HepG2 (cell line): ENCODE measurements around the gene SCFD1. TPM values are rescaled to one million over a fixed set of nuclear protein-coding genes. Genes with fewer than 3 reads are reported as not detected.
A peak's percentile ranks its signal among the peaks of the same experiment; 100 is the strongest.

Experiments
- ARNT ChIP-seq: fragments of 450-650 bp; IDR thresholded peaks from 2 replicates; pipeline ENCODE4 v1.6.1; 2017
- CBFB ChIP-seq: sonication (generic); formaldehyde crosslinking; IDR thresholded peaks from 2 replicates; pipeline ENCODE4 v1.4.0; 2020; ENCODE audit warnings: missing genetic modification reagents
- CEBPG ChIP-seq: IDR thresholded peaks from 2 replicates; pipeline ENCODE4 v1.6.1; 2016
- CREB1 ChIP-seq, 2 experiments: fragments of 450-650 bp in 1 of 2; IDR thresholded peaks; 2 replicates each; pipeline ENCODE4 v1.6.1; 2016 to 2017; ENCODE audit warnings: control low read depth in 1 of 2, mild to moderate bottlenecking in 1 of 2, missing compliant biosample characterization in 1 of 2, missing genetic modification characterization in 1 of 2
- ELF3 ChIP-seq: IDR thresholded peaks from 2 replicates; pipeline ENCODE4 v1.6.1; 2016; ENCODE audit warnings: missing genetic modification reagents, missing compliant biosample characterization
- ETV5 ChIP-seq: IDR thresholded peaks from 2 replicates; pipeline ENCODE4 v1.6.1; 2018; ENCODE audit warnings: missing biosample characterization, missing genetic modification reagents, inconsistent platforms, borderline replicate concordance
- GFI1 ChIP-seq: sonication (generic); formaldehyde crosslinking; IDR thresholded peaks from 2 replicates; pipeline ENCODE4 v1.5.0; 2020; ENCODE audit warnings: missing genetic modification reagents, mild to moderate bottlenecking, borderline replicate concordance
- HCFC1 ChIP-seq: fragments of 150-350 bp; IDR thresholded peaks from 2 replicates; pipeline ENCODE4 v1.6.1; 2014; ENCODE audit warnings: low read depth, low read length
- HNRNPK ChIP-seq: fragments of 200-400 bp; formaldehyde crosslinking; IDR thresholded peaks from 2 replicates; pipeline ENCODE4 v1.6.1; 2018; ENCODE audit warnings: low read length, low read depth, moderate library complexity, mild to moderate bottlenecking; ENCODE audit not compliant: poor library complexity, severe bottlenecking
- HNRNPL ChIP-seq: fragments of 200-400 bp; formaldehyde crosslinking; IDR thresholded peaks from 2 replicates; pipeline ENCODE4 v1.6.1; 2017; ENCODE audit warnings: mild to moderate bottlenecking, low read depth, low read length
- MXI1 ChIP-seq: IDR thresholded peaks from 3 replicates; pipeline ENCODE4 v1.6.1; 2012; ENCODE audit warnings: low read depth, low read length, inconsistent platforms, borderline replicate concordance
- RAD51 ChIP-seq: fragments of 450-650 bp; IDR thresholded peaks from 2 replicates; pipeline ENCODE4 v1.6.1; 2016; ENCODE audit warnings: borderline replicate concordance
- REXO4 ChIP-seq: sonication (generic); formaldehyde crosslinking; IDR thresholded peaks from 2 replicates; pipeline ENCODE4 v1.8.0; 2022; ENCODE audit warnings: missing genetic modification reagents, mild to moderate bottlenecking, borderline replicate concordance
- SMC3 ChIP-seq: IDR thresholded peaks from 2 replicates; pipeline ENCODE4 v1.6.1; 2011; ENCODE audit warnings: low read length, improper control_type of control experiment
- SNRNP70 ChIP-seq: fragments of 200-400 bp; formaldehyde crosslinking; IDR thresholded peaks from 2 replicates; pipeline ENCODE4 v1.6.1; 2017; ENCODE audit warnings: mild to moderate bottlenecking, low read depth, low read length, moderate library complexity
- TIGD3 ChIP-seq: sonication (generic); formaldehyde crosslinking; IDR thresholded peaks from 2 replicates; pipeline ENCODE4 v1.5.1; 2020; ENCODE audit warnings: mild to moderate bottlenecking, missing genetic modification reagents, borderline replicate concordance
- ZFY ChIP-seq: sonication (generic); formaldehyde crosslinking; IDR thresholded peaks from 2 replicates; pipeline ENCODE4 v1.4.0; 2020; ENCODE audit warnings: missing genetic modification reagents
- ZNF382 ChIP-seq: sonication (generic); formaldehyde crosslinking; IDR thresholded peaks from 2 replicates; pipeline ENCODE4 v1.5.0; 2020; ENCODE audit warnings: missing genetic modification reagents, mild to moderate bottlenecking, borderline replicate concordance
- ZNF598 ChIP-seq: sonication (generic); formaldehyde crosslinking; IDR thresholded peaks from 2 replicates; pipeline ENCODE4 v1.5.1; 2020; ENCODE audit warnings: mild to moderate bottlenecking, missing genetic modification reagents, borderline replicate concordance
- ZNF605 ChIP-seq: sonication (generic); formaldehyde crosslinking; IDR thresholded peaks from 2 replicates; pipeline ENCODE4 v1.8.0; 2022; ENCODE audit warnings: mild to moderate bottlenecking, missing genetic modification reagents
- ZNF841 ChIP-seq: sonication (generic); formaldehyde crosslinking; IDR thresholded peaks from 2 replicates; pipeline ENCODE4 v1.8.1; 2023; ENCODE audit warnings: missing genetic modification reagents, borderline replicate concordance
- polyA plus RNA-seq, 8 experiments: library from polyadenylated mRNA; depleted of rRNA in 3 of 8; stranded (reverse) in 7 of 8; unstranded in 1 of 8; fragments of >200 nt; fragmentation: Illumina TruSeq in 4 of 8; extraction: Trizol in 4 of 8; gene quantifications; 2 replicates each; pipeline versions ENCODE4 v1.2.1 to v1.2.3, GENCODE V29; 2011 to 2016; ENCODE audit warnings: low read depth in 4 of 8, missing spikeins in 1 of 8, mixed read lengths in 1 of 8; ENCODE audit not compliant: insufficient read depth in 1 of 8
- total RNA-seq, 5 experiments: library from RNA; depleted of rRNA; stranded (reverse); fragments of >200 nt; fragmentation: Illumina TruSeq; extraction: Trizol; gene quantifications; 2 replicates each; pipeline ENCODE4 v1.2.3, GENCODE V29; 2016; ENCODE audit warnings: low read depth in 1 of 5
- TF ChIP-seq, protein P1 (sequence below), 2 experiments: fragments of 450-650 bp in 1 of 2; sonication (generic) in 1 of 2; formaldehyde crosslinking in 1 of 2; IDR thresholded peaks; 2 replicates each; pipeline versions ENCODE4 v1.6.1 to v1.8.0; 2016 to 2022; ENCODE audit warnings: antibody characterized with exemption in 1 of 2, mild to moderate bottlenecking in 1 of 2, missing genetic modification reagents in 1 of 2

The SCFD1 gene
- total and polyA plus RNA-seq, 2 of the 13 experiments (the other 11 are each of a cell fraction or from before 2014, with no cell fraction given), result 235 to 256 TPM

GRCh38 chr14:30656190-30656632, 34.1 kb downstream of the SCFD1 start (continued):
- TF ChIP-seq, protein P1, sequence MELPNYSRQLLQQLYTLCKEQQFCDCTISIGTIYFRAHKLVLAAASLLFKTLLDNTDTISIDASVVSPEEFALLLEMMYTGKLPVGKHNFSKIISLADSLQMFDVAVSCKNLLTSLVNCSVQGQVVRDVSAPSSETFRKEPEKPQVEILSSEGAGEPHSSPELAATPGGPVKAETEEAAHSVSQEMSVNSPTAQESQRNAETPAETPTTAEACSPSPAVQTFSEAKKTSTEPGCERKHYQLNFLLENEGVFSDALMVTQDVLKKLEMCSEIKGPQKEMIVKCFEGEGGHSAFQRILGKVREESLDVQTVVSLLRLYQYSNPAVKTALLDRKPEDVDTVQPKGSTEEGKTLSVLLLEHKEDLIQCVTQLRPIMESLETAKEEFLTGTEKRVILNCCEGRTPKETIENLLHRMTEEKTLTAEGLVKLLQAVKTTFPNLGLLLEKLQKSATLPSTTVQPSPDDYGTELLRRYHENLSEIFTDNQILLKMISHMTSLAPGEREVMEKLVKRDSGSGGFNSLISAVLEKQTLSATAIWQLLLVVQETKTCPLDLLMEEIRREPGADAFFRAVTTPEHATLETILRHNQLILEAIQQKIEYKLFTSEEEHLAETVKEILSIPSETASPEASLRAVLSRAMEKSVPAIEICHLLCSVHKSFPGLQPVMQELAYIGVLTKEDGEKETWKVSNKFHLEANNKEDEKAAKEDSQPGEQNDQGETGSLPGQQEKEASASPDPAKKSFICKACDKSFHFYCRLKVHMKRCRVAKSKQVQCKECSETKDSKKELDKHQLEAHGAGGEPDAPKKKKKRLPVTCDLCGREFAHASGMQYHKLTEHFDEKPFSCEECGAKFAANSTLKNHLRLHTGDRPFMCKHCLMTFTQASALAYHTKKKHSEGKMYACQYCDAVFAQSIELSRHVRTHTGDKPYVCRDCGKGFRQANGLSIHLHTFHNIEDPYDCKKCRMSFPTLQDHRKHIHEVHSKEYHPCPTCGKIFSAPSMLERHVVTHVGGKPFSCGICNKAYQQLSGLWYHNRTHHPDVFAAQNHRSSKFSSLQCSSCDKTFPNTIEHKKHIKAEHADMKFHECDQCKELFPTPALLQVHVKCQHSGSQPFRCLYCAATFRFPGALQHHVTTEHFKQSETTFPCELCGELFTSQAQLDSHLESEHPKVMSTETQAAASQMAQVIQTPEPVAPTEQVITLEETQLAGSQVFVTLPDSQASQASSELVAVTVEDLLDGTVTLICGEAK (IDR thresholded peaks at IDR 0.05), result no peak
- TF ChIP-seq, protein P1 (CRISPR knock-in tag; IDR thresholded peaks at IDR 0.05), result no peak
- TF ChIP-seq GFI1 (peak; percentile 41; the same call in 1 of the 2 replicates), ZNF841 (CRISPR knock-in tag) (no peak), ARNT (no peak), ZNF605 (CRISPR knock-in tag) (no peak), ZNF598 (CRISPR knock-in tag) (no peak; the same call in 1 of the 2 replicates), ETV5 (no peak), CREB1 (IDR thresholded peaks at IDR 0.05) (peak; percentile 44; the same call in 1 of the 2 replicates), CREB1 (CRISPR knock-in tag; IDR thresholded peaks at IDR 0.05) (no peak), CBFB (CRISPR knock-in tag) (0 out of 2 replicates have a peak, but pooled peaks have one; percentile 24), CEBPG (peak; percentile 93), SMC3 (peak; percentile 63), REXO4 (CRISPR knock-in tag) (no peak), TIGD3 (CRISPR knock-in tag) (no peak), HCFC1 (no peak; the same call in 1 of the 2 replicates), ZFY (CRISPR knock-in tag) (no peak), HNRNPL (no peak), ZNF382 (CRISPR knock-in tag) (no peak), SNRNP70 (no peak), RAD51 (no peak), MXI1 (no peak), HNRNPK (no peak), ELF3 (CRISPR knock-in tag) (peak; percentile 57; the same call in 1 of the 2 replicates)
